Measurements from ENCODE around the gene CCDC134.

The CCDC134 gene

GRCh38 chr22:41772645-41773044 lies 27.8 kb upstream of the CCDC134 start:
- no peak for TF ChIP-seq CTCF (IDR thresholded peaks at IDR 0.05)
- Histone ChIP-seq H3K36me3 (no peaks in the 10 kb centered on the region), H3K9me3 (no peaks in the 10 kb centered on the region), H3K4me1 (no peaks in the 10 kb centered on the region), H3K4me3 (no peak overlapping the region), H3K27me3 (no peaks in the 10 kb centered on the region), H3K27ac (no peak overlapping the region)
- DNase-seq = no peak
- intact Hi-C loops (cut with DNase I; ENCODE audit: low total_unique reads) = no loop called here

- TF ChIP-seq CTCF (IDR thresholded peaks at IDR 0.05) = no peak
- H3K36me3 ChIP-seq = no peaks in the 10 kb centered on the region
- no peak overlapping the region for H3K27ac ChIP-seq
- no peaks in the 10 kb centered on the region for H3K27me3 ChIP-seq
- DNase-seq = no peak
- H3K4me3 ChIP-seq = no peak overlapping the region
- no peaks in the 10 kb centered on the region for H3K4me1 ChIP-seq
- intact Hi-C loops (cut with DNase I; ENCODE audit: low total_unique reads) = no loop called here
- no peaks in the 10 kb centered on the region for H3K9me3 ChIP-seq
These were observed 25.1 kb upstream of the CCDC134 start for GRCh38 chr22:41775338-41775737.

GRCh38 chr22:41775976-41776375 lies 24.5 kb upstream of the CCDC134 start:
- intact Hi-C loops (cut with DNase I; ENCODE audit: low total_unique reads) = no loop called here
- H3K27ac ChIP-seq = no peak overlapping the region
- H3K4me1 ChIP-seq = no peaks in the 10 kb centered on the region
- H3K27me3 ChIP-seq = no peaks in the 10 kb centered on the region
- H3K4me3 ChIP-seq = no peak overlapping the region
- TF ChIP-seq CTCF (IDR thresholded peaks at IDR 0.05) = no peak
- H3K9me3 ChIP-seq = no peaks in the 10 kb centered on the region
- no peak for DNase-seq
- no peaks in the 10 kb centered on the region for H3K36me3 ChIP-seq

- H3K27ac ChIP-seq = no peak overlapping the region
- TF ChIP-seq CTCF (IDR thresholded peaks at IDR 0.05) = no peak
- H3K36me3 ChIP-seq = no peaks in the 10 kb centered on the region
- H3K27me3 ChIP-seq = no peaks in the 10 kb centered on the region
- DNase-seq = no peak
- intact Hi-C loops (cut with DNase I; ENCODE audit: low total_unique reads) = no loop called here
- H3K4me3 ChIP-seq = no peak overlapping the region
- no peaks in the 10 kb centered on the region for H3K4me1 ChIP-seq
- H3K9me3 ChIP-seq = no peaks in the 10 kb centered on the region
These were observed 24.1 kb upstream of the CCDC134 start for GRCh38 chr22:41776381-41776780.

- Histone ChIP-seq H3K27ac (no peak overlapping the region), H3K4me1 (no peaks in the 10 kb centered on the region), H3K4me3 (no peak overlapping the region), H3K9me3 (no peaks in the 10 kb centered on the region), H3K27me3 (no peaks in the 10 kb centered on the region), H3K36me3 (no peaks in the 10 kb centered on the region)
- no peak for DNase-seq
- no peak for TF ChIP-seq CTCF (IDR thresholded peaks at IDR 0.05)
- intact Hi-C loops (cut with DNase I; ENCODE audit: low total_unique reads) = no loop called here
These were observed 22.6 kb upstream of the CCDC134 start for GRCh38 chr22:41777749-41778425.

Data from tibial artery (tissue), 4 donors.